CD14-positive monocyte (primary cell): Measurements from ENCODE around the gene LGR5. TPM values are rescaled to one million over a fixed set of nuclear protein-coding genes. Genes with fewer than 3 reads are reported as not detected.

Experiments
- DNase-seq, 3 donors: peaks; one replicate each; pipeline ENCODE4 v3.0.0-alpha.2; 2011 to 2022
- H2AFZ ChIP-seq: 2 replicates; pipeline ENCODE4 v1.6.0; 2012; ENCODE audit warnings: mild to moderate bottlenecking, low read depth, low read length, inconsistent platforms; ENCODE audit not compliant: insufficient read depth, poor library complexity, severe bottlenecking
- H3K27ac ChIP-seq, 2 donors: 1 replicate in 1 of 2; 2 replicates in 1 of 2; pipeline ENCODE4 v1.5.1; 2012 to 2013; ENCODE audit warnings: low read length in 2 of 2, control low read depth in 1 of 2, inconsistent platforms in 1 of 2, low read depth in 1 of 2, mild to moderate bottlenecking in 1 of 2
- H3K27me3 ChIP-seq, 2 donors: one replicate each; pipeline versions ENCODE4 v1.6.0 to v1.6.1; 2011 to 2013; ENCODE audit warnings: low read length in 2 of 2; ENCODE audit not compliant: control insufficient read depth in 2 of 2, insufficient read depth in 2 of 2
- H3K36me3 ChIP-seq, 2 donors: replicated peaks in 1 of 2; 1 replicate in 1 of 2; 2 replicates in 1 of 2; pipeline versions ENCODE4 v1.5.1 to v1.6.1; 2012 to 2013; ENCODE audit warnings: low read length in 2 of 2, control low read depth in 1 of 2, inconsistent platforms in 1 of 2, mild to moderate bottlenecking in 1 of 2; ENCODE audit not compliant: insufficient read depth in 2 of 2, control insufficient read depth in 1 of 2
- H3K4me1 ChIP-seq, 2 donors: 1 replicate in 1 of 2; 2 replicates in 1 of 2; pipeline versions ENCODE4 v1.5.1 to v1.6.1; 2012 to 2013; ENCODE audit warnings: low read length in 2 of 2, control low read depth in 1 of 2, inconsistent platforms in 1 of 2, mild to moderate bottlenecking in 1 of 2, moderate library complexity in 1 of 2; ENCODE audit not compliant: insufficient read depth in 2 of 2, control insufficient read depth in 1 of 2
- H3K4me2 ChIP-seq: replicated peaks from 2 replicates; pipeline ENCODE3; 2012; ENCODE audit warnings: low read length, moderate library complexity, mild to moderate bottlenecking; ENCODE audit not compliant: poor library complexity, severe bottlenecking; ENCODE audit errors: extremely low read depth
- H3K4me3 ChIP-seq, 3 experiments: fragments of 200-600 bp in 1 of 3; sonication (generic) in 1 of 3; replicated peaks in 1 of 3; 1 replicate in 2 of 3; 2 replicates in 1 of 3; pipeline ENCODE4 v1.5.1; 2011 to 2013; ENCODE audit warnings: low read length in 3 of 3, mild to moderate bottlenecking in 3 of 3, control low read depth in 2 of 3, low read depth in 2 of 3, inconsistent platforms in 1 of 3, moderate library complexity in 1 of 3
- H3K79me2 ChIP-seq: 2 replicates; pipeline ENCODE4 v1.6.0; 2012; ENCODE audit warnings: mild to moderate bottlenecking, control low read depth, inconsistent platforms, low read length, moderate library complexity; ENCODE audit not compliant: insufficient read depth
- H3K9ac ChIP-seq: 2 replicates; pipeline ENCODE4 v1.6.0; 2017; ENCODE audit warnings: low read length, mild to moderate bottlenecking; ENCODE audit not compliant: insufficient read depth, poor library complexity, severe bottlenecking
- H3K9me3 ChIP-seq, 2 donors: replicated peaks in 1 of 2; 1 replicate in 1 of 2; 2 replicates in 1 of 2; pipeline versions ENCODE4 v1.5.1 to v1.6.1; 2012 to 2013; ENCODE audit warnings: low read length in 2 of 2, control low read depth in 1 of 2; ENCODE audit not compliant: control insufficient read depth in 1 of 2, insufficient read depth in 1 of 2
- H4K20me1 ChIP-seq: 2 replicates; pipeline ENCODE4 v1.6.0; 2012; ENCODE audit warnings: mild to moderate bottlenecking, low read length, control low read depth, moderate library complexity; ENCODE audit not compliant: insufficient read depth
- H3K27ac Mint-ChIP-seq, 7 donors: one replicate each; pipeline ENCODE4 v1.8.0; 2020; ENCODE audit warnings: mild to moderate bottlenecking in 7 of 7, mixed read lengths in 7 of 7, moderate library complexity in 6 of 7, inconsistent platforms in 2 of 7
- H3K27me3 Mint-ChIP-seq, 3 donors: one replicate each; pipeline ENCODE4 v1.8.0; 2021 to 2022; ENCODE audit warnings: low read depth in 3 of 3, mild to moderate bottlenecking in 3 of 3, mixed read lengths in 3 of 3, moderate library complexity in 3 of 3, inconsistent platforms in 1 of 3
- H3K36me3 Mint-ChIP-seq, 2 donors: one replicate each; pipeline ENCODE4 v1.8.0; 2020; ENCODE audit warnings: mixed read lengths in 2 of 2, inconsistent platforms in 1 of 2, mild to moderate bottlenecking in 1 of 2
- H3K4me1 Mint-ChIP-seq: one replicate; pipeline ENCODE4 v1.8.0; 2020; ENCODE audit warnings: mild to moderate bottlenecking, mixed read lengths
- H3K4me3 Mint-ChIP-seq, 2 donors: one replicate each; pipeline ENCODE4 v1.8.0; 2020; ENCODE audit warnings: mild to moderate bottlenecking in 2 of 2, mixed read lengths in 2 of 2, moderate library complexity in 1 of 2
- H3K9me3 Mint-ChIP-seq, 7 donors: one replicate each; pipeline ENCODE4 v1.8.0; 2020 to 2022; ENCODE audit warnings: mixed read lengths in 7 of 7, mild to moderate bottlenecking in 6 of 7, moderate library complexity in 6 of 7, inconsistent platforms in 2 of 7
- CTCF ChIP-seq: fragments of 200-600 bp; IDR thresholded peaks from one replicate; pipeline ENCODE4 v1.8.0; 2022; ENCODE audit warnings: antibody characterized with exemption, mild to moderate bottlenecking
- WGBS: methylation state at CpG from one replicate; pipeline ENCODE4 v1.1.5; 2013; ENCODE audit warnings: missing lambda C conversion rate; ENCODE audit not compliant: insufficient coverage; 5-methylcytosine and 5-hydroxymethylcytosine counted together
- intact Hi-C, 2 donors: fragments of 100-400 bp; cut with micrococcal nuclease; formaldehyde crosslinking; loops; one replicate each; pipeline versions ENCODE4 v1.15.0 to v1.15.1; 2023
- polyA plus RNA-seq, 3 donors: library from polyadenylated mRNA; depleted of rRNA in 1 of 3; unstranded in 2 of 3; stranded (reverse) in 1 of 3; fragments of 300-500 nt in 2 of 3; fragments of >200 nt in 1 of 3; fragmentation: Illumina TruSeq in 2 of 3; gene quantifications; 1 replicate in 2 of 3; 2 replicates in 1 of 3; pipeline ENCODE4 v1.2.3, GENCODE V29; 2012 to 2021

LGR5 gene
- polyA plus RNA-seq, 3 donors, result not detected

- no peaks in the 10 kb centered on the region for H3K79me2 ChIP-seq
- no peaks in the 10 kb centered on the region for H3K4me1 ChIP-seq
- DNase-seq, result no peak
- H3K4me3 ChIP-seq, result no peak overlapping the region
- peaks cover 0 to 1% (median 0%) of the 10 kb centered on the region in 7 donors for H3K9me3 Mint-ChIP-seq
- peaks cover 5% of the 10 kb centered on the region for H3K4me1 Mint-ChIP-seq
- H3K27ac Mint-ChIP-seq, result no peak overlapping the region
- intact Hi-C loops, result no loop called here
- H3K4me3 Mint-ChIP-seq, result no peak overlapping the region
- H2AFZ ChIP-seq, result no peak overlapping the region
- no peak for TF ChIP-seq CTCF
- no peaks in the 10 kb centered on the region for H3K27me3 ChIP-seq
- H3K36me3 ChIP-seq, result no peaks in the 10 kb centered on the region
- no peaks in the 10 kb centered on the region for H4K20me1 ChIP-seq
- H3K36me3 Mint-ChIP-seq, result no peaks in the 10 kb centered on the region
- peaks cover 0 to 2% (median 0%) of the 10 kb centered on the region in 3 donors for H3K27me3 Mint-ChIP-seq
- H3K27ac ChIP-seq, result no peak overlapping the region
- no peak overlapping the region for H3K4me2 ChIP-seq
- H3K9me3 ChIP-seq, result no peaks in the 10 kb centered on the region
- 92% methylated on average over 3 of the region's 3 CpGs for WGBS
- no peak overlapping the region for H3K9ac ChIP-seq
Measured at GRCh38 chr12:71576496-71576895, 136.9 kb downstream of the LGR5 start.

- Histone ChIP-seq H3K4me2 (no peak overlapping the region), H3K79me2 (no peaks in the 10 kb centered on the region), H3K4me3 (no peak overlapping the region), H3K4me1 (no peaks in the 10 kb centered on the region), H3K36me3 (no peaks in the 10 kb centered on the region), H3K27me3 (no peaks in the 10 kb centered on the region), H4K20me1 (no peaks in the 10 kb centered on the region), H2AFZ (no peak overlapping the region), H3K9ac (no peak overlapping the region), H3K27ac (no peak overlapping the region), H3K9me3 (no peaks in the 10 kb centered on the region)
- H3K4me3 Mint-ChIP-seq, result no peak overlapping the region
- H3K4me1 Mint-ChIP-seq, result no peaks in the 10 kb centered on the region
- H3K9me3 Mint-ChIP-seq, result peaks cover 0 to 1% (median 0%) of the 10 kb centered on the region in 7 donors
- H3K27ac Mint-ChIP-seq, result no peak overlapping the region
- TF ChIP-seq CTCF, result no peak
- WGBS, result no CpG with 5 or more reads among the region's 5 CpGs
- intact Hi-C loops, result no loop called here
- no peak for DNase-seq
- no peaks in the 10 kb centered on the region for H3K36me3 Mint-ChIP-seq
- peaks cover 0 to 4% (median 0%) of the 10 kb centered on the region in 3 donors for H3K27me3 Mint-ChIP-seq
Measured at GRCh38 chr12:71578694-71579258, 139.2 kb downstream of the LGR5 start.
